Epithelial cell of prostate (primary cell): Measurements from ENCODE around the gene DAZAP2.
"Not testable (repeated sequence)": the region's sequence is repeated elsewhere in the genome, so short reads cannot be mapped to it uniquely, and the experiment has no call there.

ENCODE experiments used
- DNase-seq: peaks from one replicate; pipeline ENCODE4 v3.0.0-alpha.2; 2011; ENCODE audit warnings: low read depth, low spot score
- H3K27ac ChIP-seq: fragments of 450-650 bp; 2 replicates; pipeline ENCODE4 v1.5.1; 2017; ENCODE audit warnings: mild to moderate bottlenecking

The DAZAP2 gene

DNA sequence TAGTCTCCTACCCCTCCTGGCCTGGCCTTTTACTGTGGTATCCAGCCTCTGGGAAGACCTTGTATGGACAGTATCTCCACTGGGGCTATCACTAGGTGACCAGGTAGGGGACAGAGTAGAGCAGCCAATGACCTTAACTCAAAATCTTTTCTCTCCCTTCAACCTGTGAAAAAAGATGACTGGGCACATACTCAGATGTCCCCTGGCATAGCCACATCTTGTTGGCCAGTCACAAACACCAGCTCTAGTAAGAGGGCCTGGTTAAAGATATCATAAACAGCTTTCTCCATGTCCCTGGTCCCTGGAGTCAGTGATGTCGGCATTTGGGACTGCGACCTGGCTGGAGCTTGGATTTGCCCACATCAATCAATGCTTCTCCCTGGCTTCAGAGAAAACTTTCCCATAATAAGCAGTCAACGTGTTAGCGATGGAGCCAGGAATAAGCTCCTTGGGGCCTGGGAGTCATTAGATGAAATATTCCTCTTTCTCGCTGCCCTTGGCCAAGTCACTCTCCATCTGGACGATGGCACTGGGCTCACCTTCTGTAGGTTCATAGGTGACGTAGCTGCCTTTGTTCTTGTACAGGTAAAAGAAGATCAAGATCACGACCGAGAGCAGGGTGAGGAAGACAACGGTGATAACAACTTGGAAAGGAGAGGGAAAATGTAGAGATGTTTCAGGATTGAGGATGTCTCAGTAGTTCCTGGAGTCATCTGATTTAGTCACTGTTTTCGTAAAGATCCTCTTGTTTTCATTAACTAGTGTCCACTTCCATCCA is 7.0 kb downstream of the DAZAP2 start:
- peak overlapping the region; percentile 20 for H3K27ac ChIP-seq
- DNase-seq: no peak

DNA sequence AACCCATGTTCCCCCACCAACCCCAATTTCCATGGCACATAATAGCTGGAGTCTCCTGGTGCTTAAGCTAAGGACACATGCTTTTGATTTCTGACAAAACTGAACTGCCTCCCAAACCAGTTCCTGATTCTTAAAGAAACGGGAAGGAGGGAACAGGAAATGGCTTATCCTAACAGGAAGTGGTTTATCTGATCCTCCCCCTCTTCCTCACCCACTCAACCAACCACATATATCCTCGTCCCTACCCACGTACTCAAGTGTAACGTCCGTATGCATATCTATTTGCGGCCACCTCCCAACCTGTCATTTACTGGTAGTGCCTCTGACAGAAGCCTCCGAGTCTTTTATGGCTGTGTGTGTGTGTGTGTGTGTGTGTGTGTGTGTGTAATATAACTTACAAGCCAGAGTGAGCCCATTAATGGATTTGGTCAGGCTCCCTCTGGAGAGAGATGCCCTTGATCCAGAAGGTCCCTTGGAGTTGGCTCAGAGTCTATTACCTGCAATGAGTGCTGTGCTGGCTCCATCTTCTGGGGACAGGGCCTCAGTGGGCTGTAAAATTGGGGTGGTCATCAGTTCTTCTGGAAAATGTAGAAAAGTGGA is 7.7 kb downstream of the DAZAP2 start:
- DNase-seq: no peak
- H3K27ac ChIP-seq: peak overlapping the region; percentile 20

DNA sequence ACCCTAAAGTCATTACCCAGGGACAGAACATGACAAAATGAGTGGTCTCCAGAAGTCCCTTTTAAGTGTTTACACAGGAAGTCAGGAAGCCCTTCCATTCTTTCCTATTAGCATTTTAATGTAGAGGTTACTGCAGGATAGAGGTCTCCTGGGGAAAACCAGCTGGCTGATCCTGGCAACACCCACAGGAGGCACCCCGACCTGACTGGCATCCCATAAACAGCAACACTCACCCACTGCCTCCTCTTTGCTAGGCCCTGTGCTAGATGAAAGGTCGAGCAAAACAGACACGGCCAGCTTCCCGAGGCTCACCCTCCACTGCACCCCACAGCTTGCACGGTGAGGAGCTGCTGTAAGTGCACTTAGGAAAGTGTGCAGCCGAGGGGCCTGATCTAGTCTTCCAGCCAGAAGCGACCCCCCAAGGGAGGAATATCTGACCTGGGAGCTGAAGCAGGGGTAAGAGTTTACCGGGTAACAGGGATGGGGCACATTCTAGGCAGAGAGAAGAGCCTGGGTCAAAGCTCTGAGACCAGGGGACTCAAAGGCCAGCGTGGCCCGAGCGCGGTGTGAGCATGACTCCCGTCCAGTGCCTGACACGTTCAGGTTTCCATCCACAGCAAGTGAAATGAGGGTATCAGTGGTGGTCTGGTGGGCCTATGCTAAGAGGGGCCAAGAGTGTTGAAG is 9.0 kb downstream of the DAZAP2 start:
- no peak for DNase-seq
- H3K27ac ChIP-seq: no peak overlapping the region

DNA sequence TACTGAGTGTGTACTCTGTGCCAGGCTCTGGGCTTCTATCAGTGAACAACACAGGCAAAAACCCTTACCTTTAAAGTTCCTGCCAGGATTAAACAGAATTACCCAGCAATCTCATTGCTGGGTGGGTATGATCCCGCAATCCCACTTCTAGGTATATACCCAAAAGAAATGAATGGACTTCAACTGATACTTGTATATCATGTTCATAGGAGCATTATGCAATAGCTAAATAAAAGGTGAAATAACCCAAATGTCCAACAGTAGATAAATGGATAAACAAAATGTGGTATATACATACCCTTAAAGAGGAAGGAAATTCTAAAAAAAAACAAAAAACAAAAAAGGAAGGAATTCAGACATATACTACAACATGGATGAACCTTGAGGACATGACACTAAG is 14.7 kb downstream of the DAZAP2 start:
- no peak for DNase-seq
- H3K27ac ChIP-seq: no peak overlapping the region

DNA sequence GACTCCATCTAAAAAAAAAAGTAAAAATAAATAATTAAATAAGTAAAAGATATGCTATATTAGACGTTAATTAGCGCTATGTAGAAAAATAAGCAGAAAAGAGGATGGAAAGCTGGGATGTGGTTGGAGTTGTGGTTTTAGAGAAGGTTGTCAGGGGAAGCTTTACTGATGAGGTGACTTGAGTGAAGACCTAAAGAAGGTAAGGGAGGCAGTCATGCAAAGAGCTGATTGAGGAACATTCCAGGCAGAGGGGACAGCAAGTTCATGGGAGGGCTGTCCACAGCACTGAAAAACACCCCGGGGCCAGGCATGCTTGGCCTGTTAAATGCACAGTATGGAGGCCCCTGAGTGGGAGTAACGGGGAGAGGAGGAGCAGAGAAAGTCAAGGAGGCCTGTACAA is 15.9 kb downstream of the DAZAP2 start:
- DNase-seq: no peak
- no peak overlapping the region for H3K27ac ChIP-seq

DNA sequence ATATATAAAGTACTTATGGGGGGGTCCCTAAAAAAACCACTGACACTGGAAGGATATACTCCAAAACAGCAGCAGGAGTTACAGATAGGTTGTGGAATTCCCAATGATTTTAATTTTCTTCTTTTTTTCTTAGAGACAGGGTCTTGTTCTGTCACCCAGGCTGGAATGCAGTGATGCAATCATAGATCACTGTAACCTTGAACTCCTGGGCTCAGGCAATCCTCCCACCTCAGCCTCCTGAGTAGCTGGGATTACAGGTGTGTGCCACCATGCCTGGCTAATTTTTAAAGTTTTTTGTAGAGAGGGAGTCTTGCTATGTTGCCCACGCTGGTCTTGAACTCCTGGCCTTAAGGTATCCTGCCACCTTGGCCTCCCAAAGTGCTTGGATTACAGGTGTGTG is 21.0 kb downstream of the DAZAP2 start:
- H3K27ac ChIP-seq, DNase-seq: not testable (repeated sequence)

DNA sequence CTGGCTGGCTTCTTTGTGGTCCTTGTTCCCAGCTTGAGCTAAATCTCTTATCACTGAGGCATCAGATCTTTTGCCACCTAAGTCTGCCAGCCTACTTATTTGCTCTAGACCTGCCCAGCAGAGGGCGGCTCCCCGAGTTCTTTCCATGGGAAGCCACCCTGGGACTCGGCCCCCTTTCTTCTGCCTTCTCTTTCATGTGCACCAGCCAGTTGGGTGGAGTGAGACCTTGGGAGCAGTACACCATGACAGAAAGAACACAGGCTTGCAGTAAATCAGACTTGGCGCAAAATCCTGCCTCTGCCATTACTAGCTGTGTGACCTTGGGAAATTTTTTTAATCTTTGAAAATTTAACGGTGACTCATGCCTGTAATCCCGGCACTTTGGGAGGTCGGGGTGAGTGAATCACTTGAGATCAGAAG is 24.1 kb downstream of the DAZAP2 start:
- no peak for DNase-seq
- no peak overlapping the region for H3K27ac ChIP-seq

DNA sequence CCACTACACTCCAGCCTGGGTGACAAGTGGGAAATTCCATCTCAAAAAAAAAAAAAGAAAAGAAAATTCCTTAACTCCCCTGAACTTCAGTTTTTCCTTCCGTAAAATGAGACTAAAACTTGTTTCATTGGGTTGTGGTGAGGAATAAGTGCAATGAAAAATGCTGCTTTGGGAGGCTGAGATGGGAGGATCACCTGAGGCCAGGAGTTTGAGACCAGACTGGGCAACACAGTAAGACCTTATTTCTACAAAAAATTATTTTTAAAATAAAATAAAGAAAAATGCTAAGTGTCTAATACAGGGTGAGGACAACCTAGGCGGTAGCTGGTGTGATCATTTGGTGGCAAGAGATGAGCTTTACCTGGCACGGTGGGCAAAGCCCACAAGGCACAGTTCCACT is 24.7 kb downstream of the DAZAP2 start:
- no peak overlapping the region for H3K27ac ChIP-seq
- no peak for DNase-seq

DNA sequence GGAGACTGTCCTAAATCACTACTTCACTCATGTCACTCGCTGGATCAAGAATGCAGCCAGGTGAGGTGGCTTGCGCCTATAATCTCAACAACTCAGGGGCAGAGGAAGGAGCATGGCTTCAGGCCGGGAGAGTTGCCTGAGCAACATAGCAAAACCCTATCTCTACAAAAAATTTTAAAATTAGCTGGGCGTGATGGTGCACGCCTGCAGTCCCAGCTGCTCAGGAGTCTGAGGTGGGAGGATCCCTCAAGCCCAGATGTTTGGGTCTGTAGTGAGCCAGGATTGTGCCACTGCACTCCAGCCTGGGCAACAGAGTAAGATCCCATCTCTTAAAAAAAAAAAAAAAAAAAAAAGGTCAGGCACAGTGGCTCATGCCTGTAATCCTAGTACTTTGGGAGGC is 25.7 kb downstream of the DAZAP2 start:
- no peak for DNase-seq
- no peak overlapping the region for H3K27ac ChIP-seq

DNA sequence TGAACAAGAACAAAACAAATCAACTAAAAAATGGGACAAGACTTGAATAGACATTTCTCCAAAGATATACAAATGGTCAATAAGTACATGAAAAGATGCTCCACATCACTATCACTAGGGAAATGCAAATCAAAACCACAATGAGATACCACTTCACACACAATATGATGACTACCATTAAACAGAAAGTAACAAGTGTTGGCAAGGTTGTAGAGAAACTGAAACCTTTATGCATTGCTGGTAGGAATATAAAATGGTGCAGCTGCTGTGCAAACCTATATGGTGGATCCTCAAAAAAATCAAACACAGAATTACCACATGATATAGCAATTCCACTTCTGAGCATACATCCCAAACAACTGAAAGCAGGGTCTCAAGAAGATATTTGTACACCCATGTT is 26.4 kb downstream of the DAZAP2 start:
- no peak for DNase-seq
- H3K27ac ChIP-seq: no peak overlapping the region

DNA sequence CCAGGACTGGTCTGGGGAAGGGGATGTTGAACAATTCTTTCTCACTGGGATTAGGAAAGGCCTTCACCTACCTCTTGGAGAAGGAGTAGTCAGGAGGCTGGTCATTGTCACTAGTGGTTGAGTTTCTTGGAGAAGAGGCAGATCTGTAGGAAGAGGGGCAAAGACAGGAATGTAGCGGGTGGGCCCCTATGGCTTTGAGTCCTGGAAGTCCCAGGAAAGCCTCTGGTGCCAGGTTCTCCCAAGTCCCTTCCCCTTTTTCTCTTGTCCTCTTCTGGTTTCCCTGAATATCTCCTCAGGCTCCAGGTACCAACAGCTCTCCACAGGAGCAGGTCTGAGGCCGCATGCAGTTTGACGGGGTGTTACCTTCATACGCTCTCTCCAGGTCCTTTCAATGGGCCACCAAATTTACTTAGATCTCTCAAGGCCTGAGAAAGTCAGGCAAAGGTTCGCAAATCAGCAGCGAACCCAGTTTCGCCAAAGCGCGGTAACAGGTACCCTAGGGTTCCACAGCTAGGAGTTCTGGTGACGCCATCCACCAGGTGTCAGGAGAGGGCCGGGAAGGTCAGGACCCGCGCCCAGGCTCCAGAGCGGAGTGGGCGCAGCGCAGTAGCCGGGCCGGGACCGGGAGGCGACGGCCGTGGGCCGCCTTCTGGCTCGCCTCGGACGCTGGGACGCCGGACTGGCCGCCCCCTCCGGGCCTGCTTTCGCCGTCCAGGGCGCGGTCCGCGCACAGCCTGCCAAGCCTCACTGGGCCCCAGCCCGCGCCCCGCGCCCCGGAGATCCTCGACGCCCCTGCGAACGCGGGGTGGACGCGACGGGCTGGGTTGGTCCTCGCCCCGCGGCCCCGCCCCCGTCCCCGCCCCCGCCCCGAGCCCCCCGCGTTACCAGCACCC is 30.8 kb downstream of the DAZAP2 start:
- H3K27ac ChIP-seq: peak overlapping the region; percentile 96
- no peak for DNase-seq

DNA sequence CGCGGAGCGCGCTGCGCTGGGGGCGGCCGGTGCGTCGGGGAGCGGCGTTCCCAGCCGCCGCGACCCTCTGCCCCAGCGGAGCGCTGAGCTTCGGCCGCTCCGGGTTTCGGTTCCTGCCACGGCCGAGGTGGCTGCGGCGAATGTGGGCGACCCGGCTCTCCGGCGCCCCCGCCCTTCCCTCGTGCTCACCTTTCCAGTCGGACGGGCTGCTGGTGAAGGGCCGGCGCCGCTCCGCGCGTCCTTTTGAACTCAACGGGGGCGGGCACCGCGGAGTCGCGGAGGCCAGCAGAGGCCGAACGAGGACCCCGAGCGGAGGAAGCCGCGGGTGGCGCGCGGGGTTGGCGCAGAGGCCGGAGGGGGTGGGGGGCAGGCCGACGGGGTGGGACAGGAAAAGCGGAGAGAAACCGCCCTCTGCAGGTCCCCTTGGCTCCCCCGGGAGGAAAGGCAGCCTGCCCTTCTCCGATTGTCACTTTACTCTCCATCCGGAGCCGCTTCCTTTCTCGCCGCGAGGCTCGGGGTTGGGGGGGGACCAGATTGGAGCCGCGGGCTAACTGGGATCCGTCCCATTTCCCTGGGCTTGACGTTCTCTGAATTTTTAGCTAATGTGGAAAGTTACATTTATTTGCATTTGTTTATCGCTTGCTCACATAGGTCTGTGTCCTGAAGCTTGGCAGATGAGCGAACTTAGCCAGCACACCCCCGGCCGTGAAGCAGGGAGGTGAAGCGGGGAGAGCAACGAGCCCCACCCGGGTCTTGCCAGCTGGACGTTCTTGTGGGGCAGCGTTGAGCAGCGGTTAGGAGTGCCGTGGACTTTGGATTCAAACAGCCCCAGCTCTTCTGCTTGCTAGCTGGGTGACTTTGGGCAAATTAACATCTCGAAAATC is 31.7 kb downstream of the DAZAP2 start, which contains the start of gene SMAGP:
Gene SMAGP, minus strand, starts transcription at position 349 of the 884 bp plus-strand sequence. CDS start 1,137 bp downstream, outside the sequence.
- H3K27ac ChIP-seq: peak within 1 kb of the TSS; percentile 96
- DNase-seq: no peak

DNA sequence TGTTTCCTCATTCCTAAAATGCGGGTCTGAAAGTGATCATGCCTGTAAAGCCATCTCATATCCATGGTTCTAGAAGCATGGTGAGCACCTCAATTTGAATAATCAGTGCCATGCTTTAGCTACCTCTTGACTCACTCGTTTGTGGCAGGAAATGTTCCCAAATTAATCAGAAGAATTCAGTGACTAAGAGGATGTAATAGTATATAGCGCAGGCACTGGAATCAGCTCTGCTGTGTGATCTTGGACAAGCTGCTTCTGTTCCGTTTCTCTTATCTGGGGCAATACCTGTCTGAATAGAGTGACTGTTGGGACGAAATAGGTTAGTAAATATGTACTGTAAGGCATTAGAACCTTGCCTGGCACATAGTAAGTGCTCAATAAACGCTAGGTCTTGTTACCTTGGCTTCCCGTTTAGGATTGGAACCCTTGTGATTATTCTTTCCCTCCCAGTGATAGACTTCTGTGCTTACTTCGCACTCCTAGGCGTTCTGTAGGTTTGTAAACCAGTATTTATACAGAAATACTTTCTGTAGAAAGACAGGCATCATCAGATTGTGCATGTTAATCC is 32.4 kb downstream of the DAZAP2 start:
- peak overlapping the region; percentile 96 for H3K27ac ChIP-seq
- peak; percentile 76 for DNase-seq

DNA sequence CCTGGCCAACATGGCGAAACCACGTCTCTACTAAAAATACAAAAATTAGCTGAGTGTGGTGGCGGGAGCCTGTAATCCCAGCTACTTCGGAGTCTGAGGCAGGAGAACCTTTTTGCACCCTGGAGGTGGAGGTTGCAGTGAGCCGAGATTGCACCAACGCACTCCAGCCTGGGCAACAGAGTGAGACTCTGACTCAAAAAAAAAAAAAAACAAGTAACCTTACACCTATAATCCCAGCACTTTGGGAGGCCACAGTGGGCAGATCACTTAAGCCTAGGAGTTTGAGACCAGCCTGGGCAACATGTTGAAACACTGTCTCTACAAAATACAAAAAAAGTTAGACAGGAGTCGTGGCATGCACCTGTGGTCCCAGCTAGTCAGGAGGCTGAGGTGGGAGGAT is 34.2 kb downstream of the DAZAP2 start:
- not testable (repeated sequence) for DNase-seq, H3K27ac ChIP-seq

DNA sequence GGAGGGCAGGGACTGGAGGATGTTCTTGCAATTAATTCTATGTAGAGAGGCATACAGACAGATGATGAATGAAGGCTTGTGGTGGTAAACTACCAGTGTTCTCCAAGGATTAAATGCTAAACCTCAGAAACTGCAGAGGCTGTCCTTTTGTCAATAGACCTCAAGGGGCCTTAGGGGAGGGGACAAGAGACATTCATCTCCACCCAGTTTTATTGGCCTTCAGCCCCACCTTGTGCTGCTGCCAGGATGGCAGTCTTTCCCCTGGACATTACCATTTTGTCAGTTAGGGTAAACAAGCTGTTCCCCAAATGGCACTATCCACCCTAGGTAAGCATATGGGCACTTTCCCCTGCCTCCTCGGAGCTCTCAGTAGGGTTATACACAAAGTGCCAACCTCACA is 36.5 kb downstream of the DAZAP2 start:
- no peak overlapping the region for H3K27ac ChIP-seq
- DNase-seq: no peak

DNA sequence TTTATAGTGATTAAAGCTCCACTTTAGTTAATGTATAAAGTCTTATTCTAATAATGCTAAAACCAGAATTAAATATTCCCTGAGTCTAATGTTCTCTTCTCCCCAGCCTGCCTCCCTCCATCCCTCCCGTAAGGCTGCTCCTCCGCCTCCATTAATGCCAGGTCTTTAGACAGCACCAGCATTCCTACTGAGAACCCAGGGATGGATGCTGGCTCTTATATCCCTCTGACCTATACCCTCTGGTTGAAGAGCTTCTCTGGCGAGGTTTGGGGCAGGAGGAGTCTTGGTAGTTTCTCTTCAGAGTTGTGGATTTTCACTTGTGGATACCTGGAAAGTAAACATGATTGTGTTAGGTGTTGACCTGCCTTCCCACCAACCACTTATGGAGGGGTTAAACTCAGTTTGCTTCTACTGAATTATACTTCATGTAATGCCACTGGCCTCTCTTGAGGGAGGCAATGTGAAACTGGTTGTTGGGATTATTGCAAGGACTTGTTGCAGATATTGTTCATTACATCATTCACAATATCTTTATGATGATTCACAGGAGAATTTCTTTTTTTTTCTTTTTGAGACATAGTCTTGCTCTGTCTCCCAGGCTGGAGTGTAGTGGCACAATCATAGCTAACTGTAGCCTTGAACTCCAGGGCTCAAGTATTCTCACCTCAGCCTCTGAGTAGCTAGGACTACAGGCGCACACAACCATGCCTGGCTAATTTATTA is 42.7 kb downstream of the DAZAP2 start:
- H3K27ac ChIP-seq: peak overlapping the region; percentile 80

DNA sequence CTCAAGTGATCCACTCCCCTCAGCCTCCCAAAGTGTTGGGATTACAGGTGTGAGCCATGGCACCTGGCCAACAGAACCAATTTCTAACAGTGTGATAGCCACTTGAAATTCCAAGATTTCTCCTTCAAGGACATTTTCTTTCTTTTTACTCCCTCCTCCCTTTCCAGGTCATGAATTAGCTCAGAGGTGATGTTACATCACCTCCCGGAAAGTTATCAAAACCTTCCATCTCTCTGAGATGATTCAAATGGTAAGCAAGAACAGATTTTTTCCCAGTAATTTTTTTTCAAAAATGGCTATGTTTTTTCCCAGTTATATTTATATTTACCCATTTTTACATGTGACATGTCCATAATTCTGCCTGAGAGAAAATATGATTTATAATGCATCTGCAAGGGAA is 47.2 kb downstream of the DAZAP2 start:
- no peak for DNase-seq
- H3K27ac ChIP-seq: no peak overlapping the region

More for the DNA sequence above, 42.7 kb downstream of the DAZAP2 start:
- peak; percentile 20 for DNase-seq
